Activated T-helper 1 cell treated with anti-CD3 and anti-CD28 coated beads, Interleukin-2, amount 50 U/mL, for 16 hours (primary cell): ENCODE data around the gene SPATA2L.

Experiments used
- DNase-seq, 2 donors: peaks; one replicate each; pipeline ENCODE4 v3.0.0-alpha.2; 2020; ENCODE audit warnings: low read depth in 1 of 2, low spot score in 1 of 2

Gene SPATA2L

GRCh38 chr16:89657442-89658220, 43.9 kb downstream of the SPATA2L start, which contains the start of the genes CHMP1A and SPATA33:
CHMP1A (minus strand) TSS chr16:89657708; CDS start chr16:89657588, 120 bp downstream.
SPATA33 (plus strand) TSS chr16:89657836; CDS start chr16:89657912, 76 bp downstream.
- peak; percentile 84 to 91 for DNase-seq

- DNase-seq = no peak
These were observed 44.9 kb downstream of the SPATA2L start for GRCh38 chr16:89656435-89657121.

- DNase-seq = no peak
These were observed 46.4 kb downstream of the SPATA2L start for GRCh38 chr16:89655062-89655643.

- DNase-seq = no peak
These were observed 47.7 kb downstream of the SPATA2L start for GRCh38 chr16:89653656-89654295.

- DNase-seq = no peak
These were observed 49.9 kb downstream of the SPATA2L start for GRCh38 chr16:89651584-89651983.

- no peak for DNase-seq
These were observed 54.6 kb downstream of the SPATA2L start for GRCh38 chr16:89646906-89647305.
